ENCODE results near the gene TACO1.

DNA sequence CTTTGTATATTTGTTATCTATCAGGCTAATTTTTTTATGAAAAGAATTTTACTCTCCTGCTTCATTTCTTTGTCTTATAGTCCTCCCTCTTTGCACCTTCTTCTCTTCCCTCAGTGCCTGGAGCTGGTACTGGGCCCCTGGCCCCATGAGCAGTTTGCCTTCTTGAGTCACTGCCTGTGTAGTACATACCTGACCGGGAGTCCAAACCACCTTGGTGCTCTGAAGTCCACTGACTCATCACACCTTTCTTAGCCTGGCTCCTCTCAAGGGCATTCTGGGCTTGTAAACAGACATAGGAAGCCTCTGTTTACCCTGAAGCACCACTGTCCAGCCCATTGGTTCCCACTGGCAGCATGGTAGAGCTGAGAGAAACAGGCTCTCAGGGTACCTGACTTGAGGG is 11.0 kb upstream of the TACO1 start:
- TF ChIP-seq POLR2A (IDR thresholded peaks at IDR 0.05) = no peak
- no peak for TF ChIP-seq POLR2AphosphoS5 (IDR thresholded peaks at IDR 0.05)
